Left ventricle myocardium inferior (tissue), 1 donor: Measurements from ENCODE around the gene CDK5. TPM values are rescaled to one million over a fixed set of nuclear protein-coding genes. Genes with fewer than 3 reads are reported as not detected.

Experiments used
- DNase-seq: peaks from one replicate; pipeline ENCODE4 v3.0.0-alpha.2; 2020
- H3K27ac ChIP-seq: fragments of 200-600 bp; replicated peaks from 2 replicates; pipeline ENCODE4 v1.8.0; 2021
- H3K27me3 ChIP-seq: fragments of 200-600 bp; 2 replicates; pipeline ENCODE4 v1.8.0; 2021; ENCODE audit warnings: low read depth
- H3K36me3 ChIP-seq: fragments of 200-600 bp; 2 replicates; pipeline ENCODE4 v1.8.0; 2021
- H3K4me1 ChIP-seq: fragments of 200-600 bp; 2 replicates; pipeline ENCODE4 v1.8.0; 2021
- H3K4me3 ChIP-seq: fragments of 200-600 bp; 2 replicates; pipeline ENCODE4 v1.8.0; 2021; ENCODE audit warnings: mild to moderate bottlenecking, moderate library complexity
- H3K9me3 ChIP-seq: fragments of 200-600 bp; replicated peaks from 2 replicates; pipeline ENCODE4 v1.8.0; 2021
- CTCF ChIP-seq: fragments of 200-600 bp; IDR thresholded peaks from 2 replicates; pipeline ENCODE4 v1.8.0; 2021; ENCODE audit warnings: antibody characterized with exemption, mild to moderate bottlenecking, borderline replicate concordance
- intact Hi-C: fragments of 100-400 bp; cut with micrococcal nuclease; formaldehyde crosslinking; loops from one replicate; pipeline ENCODE4 v1.11.0; 2022
- total RNA-seq: library from RNA; stranded (reverse); fragmentation: NEBNext Ultra II Directional; extraction: Animal tissue kit (Norgen Biotek cat#: 25700); gene quantifications from one replicate; pipeline ENCODE4 v1.2.1, GENCODE V29; 2021
- donor health status: DM: no; HTN: yes; CAD: no; lungs with severe emphysema.

Gene CDK5
- total RNA-seq, 1 donor from 2014 or later, result 9.6 TPM

DNA sequence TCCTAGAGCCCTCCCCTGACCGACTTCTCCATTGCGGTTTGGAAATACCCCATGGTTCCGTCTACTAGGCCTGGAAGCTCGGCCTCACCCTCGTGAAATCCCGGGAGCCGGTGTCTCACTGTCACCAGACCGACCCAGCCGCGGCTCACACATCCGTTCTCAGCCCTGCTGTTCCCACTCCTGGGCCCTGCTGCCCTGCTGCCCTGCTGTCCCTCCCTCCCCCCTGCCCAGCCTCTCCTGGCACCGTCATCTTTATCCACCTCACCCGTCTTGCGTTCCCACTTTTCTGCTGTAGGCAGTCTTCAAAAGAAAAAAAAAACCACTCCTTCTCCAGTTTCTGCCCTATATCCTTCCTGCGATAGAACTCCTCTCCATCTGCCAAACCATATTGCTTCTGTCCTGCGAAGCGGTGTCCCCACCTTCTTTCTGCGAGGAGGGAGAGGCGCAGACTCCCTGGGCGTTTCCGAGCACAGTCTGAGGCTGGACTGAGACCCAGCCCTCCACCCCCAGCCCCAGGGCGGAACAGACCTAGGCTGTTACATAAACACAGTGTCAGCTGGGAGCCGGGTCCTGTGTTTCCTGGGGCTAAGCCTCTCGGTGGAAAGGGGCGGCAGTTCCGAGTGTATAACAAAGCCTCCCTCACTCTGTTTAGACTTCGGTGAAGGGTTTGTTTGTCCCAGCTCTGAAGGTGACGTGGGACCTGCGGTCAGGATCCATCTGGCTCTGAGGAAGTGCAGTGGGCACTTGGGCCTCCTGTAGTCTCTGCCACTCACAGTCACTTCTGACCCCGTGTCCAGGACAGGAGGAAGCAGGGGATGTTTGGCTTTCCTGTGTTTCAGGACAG, 31.4 kb upstream of the CDK5 start:
- DNase-seq, result peak; percentile 69

DNA sequence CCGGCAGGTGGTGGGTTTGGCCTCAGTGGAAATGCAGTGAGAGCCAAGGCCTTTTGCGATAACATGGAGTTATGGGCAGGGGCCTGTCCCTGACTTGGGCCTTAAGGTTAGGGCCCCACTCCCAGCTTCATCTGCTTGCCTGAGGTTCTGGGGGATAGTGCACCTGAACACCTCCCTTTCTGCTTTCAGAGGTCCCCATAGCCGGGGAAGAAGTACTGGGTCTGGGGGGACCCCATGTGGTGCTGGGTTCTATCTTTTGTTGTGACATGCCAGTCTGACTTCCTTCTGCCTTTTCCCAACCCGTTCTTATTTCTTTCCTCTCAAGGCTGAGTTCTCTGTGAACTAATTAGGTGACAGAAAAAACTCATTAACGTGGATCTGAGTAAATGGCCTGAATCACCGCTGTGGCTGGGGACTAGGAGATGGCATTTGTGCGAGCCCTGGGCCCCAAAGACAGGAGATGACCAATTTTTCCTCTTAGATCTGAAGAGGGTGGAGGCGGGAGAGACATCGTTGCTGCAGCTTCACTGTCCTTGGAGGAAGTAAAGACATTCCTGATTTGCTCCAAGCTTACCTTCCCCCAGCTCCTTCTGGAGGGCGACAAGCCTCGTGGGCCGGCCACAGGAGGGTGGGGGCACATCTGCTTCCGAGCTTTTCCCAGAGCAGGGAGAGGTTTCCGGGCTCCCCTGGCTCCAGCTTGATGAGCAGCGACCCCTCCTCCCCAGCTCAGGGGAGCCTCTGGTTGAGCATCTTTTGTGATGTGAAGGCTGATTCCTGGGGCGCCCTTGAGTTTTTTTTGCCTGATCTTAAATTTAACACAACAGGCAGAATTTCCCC, 30.5 kb upstream of the CDK5 start:
- TF ChIP-seq CTCF, result no peak
- peak overlapping the region; percentile 88 for H3K27ac ChIP-seq
- H3K36me3 ChIP-seq, result no peaks in the 10 kb centered on the region
- DNase-seq, result no peak
- peaks cover 79% of the 10 kb centered on the region for H3K4me1 ChIP-seq
- peak overlapping the region; percentile 90 for H3K4me3 ChIP-seq
- intact Hi-C loops, result no loop called here
- no peaks in the 10 kb centered on the region for H3K9me3 ChIP-seq
- H3K27me3 ChIP-seq, result no peaks in the 10 kb centered on the region

More for the DNA sequence above, 31.4 kb upstream of the CDK5 start:
- peaks cover 72% of the 10 kb centered on the region for H3K4me1 ChIP-seq
- peak overlapping the region; percentile 88 for H3K27ac ChIP-seq
- intact Hi-C loops, result no loop called here
- TF ChIP-seq CTCF, result no peak
- no peaks in the 10 kb centered on the region for H3K36me3 ChIP-seq
- H3K4me3 ChIP-seq, result peak overlapping the region; percentile 90
- H3K27me3 ChIP-seq, result no peaks in the 10 kb centered on the region
- no peaks in the 10 kb centered on the region for H3K9me3 ChIP-seq

DNA sequence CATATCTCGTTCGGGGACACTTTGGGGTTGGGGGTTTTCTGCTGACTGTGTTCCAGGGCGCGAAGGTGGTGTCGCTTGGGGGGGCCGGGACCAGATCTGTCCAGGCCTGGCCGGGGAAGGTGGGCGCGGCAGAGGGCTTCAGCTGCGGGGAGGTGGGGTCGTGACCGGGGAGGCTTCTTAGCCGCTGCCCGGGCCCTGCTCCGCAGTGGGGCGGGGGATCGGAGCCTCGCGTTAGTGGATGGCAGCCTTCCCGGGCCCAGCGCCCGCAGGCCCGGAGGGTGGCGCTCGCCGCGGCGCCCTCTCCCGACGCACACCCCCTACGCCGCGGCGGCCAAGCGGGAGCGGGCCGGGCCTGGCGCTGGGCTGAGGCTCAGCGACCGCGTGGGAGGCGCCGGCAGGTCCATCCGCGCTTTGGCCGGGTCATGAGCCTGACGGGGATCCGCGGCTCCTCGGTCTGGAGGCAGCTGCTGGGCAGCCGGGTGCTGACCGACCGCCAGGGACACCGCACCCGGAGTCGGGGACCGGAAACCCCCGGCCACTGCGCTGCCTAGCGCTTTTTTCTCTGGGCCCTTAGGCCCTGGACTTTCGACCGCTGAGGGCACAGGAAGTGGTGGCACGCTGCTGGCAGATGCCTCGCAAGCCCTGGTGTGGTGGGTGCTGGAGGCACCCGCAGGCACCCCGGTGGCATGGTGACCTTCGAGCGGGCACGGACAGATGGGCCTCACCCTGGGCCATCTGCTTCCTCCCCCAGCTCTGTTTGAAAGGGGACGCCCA, 29.7 kb upstream of the CDK5 start:
- peaks cover 84% of the 10 kb centered on the region for H3K4me1 ChIP-seq
- TF ChIP-seq CTCF, result peak; percentile 58
- peak overlapping the region; percentile 88 for H3K27ac ChIP-seq
- no peaks in the 10 kb centered on the region for H3K36me3 ChIP-seq
- H3K9me3 ChIP-seq, result no peaks in the 10 kb centered on the region
- intact Hi-C loops, result no loop called here
- peak; percentile 72 for DNase-seq
- peak overlapping the region; percentile 90 for H3K4me3 ChIP-seq
- H3K27me3 ChIP-seq, result no peaks in the 10 kb centered on the region

- DNase-seq, result no peak
- Histone ChIP-seq H3K4me1 (peaks cover 84% of the 10 kb centered on the region), H3K36me3 (no peaks in the 10 kb centered on the region), H3K27me3 (no peaks in the 10 kb centered on the region), H3K9me3 (no peaks in the 10 kb centered on the region), H3K27ac (peak overlapping the region; percentile 88), H3K4me3 (peak overlapping the region; percentile 90)
- intact Hi-C loops, result no loop called here
- no peak for TF ChIP-seq CTCF
These were observed 29.1 kb upstream of the CDK5 start for GRCh38 chr7:151086802-151087244.
